ENCODE data around the gene AKAP11.

Gene AKAP11

DNA sequence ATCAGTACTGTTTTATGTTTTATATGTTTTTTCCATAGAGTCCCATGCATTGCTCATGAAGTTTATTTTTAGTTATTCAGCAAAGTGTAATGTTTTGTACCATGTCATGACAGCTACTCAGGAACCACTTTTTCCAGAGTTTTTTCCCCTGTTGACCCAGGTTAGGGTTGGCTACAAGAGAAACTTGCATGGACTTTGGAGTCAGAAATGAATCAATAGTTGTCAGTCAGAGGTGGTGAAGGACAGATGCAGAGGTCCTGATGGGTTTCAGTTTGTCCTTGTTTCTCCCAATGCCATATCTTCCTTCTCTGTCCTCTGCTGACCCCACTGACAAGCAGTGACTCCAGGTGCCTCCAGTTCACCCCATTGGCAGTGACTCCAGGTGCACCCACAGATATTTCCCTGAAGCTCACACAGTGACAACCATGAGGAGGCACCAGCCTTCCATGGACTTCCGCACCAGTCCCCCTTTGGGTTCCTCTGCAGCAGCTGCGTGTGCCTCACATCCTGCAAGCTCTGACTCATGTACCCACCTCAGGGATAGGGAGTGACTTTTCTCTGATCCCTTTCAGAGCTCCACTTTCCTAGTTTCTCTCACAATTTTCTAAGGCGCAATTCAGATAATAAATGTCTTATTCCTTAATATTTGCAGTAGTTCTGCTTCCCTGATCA is 92.1 kb downstream of the AKAP11 start:
- no peaks in the 10 kb centered on the region for H3K36me3 ChIP-seq (ENCODE audit: insufficient read depth, insufficient read length, low read length)
- no peaks in the 10 kb centered on the region for H3K9me3 ChIP-seq (ENCODE audit: insufficient read depth, low read length)
- no peak overlapping the region for H3K9ac ChIP-seq (ENCODE audit: insufficient read length, low read depth)
- no peak for DNase-seq (ENCODE audit: low read depth, low spot score)
- no peaks in the 10 kb centered on the region for H3K27me3 ChIP-seq (ENCODE audit: insufficient read depth, insufficient read length)
- TF ChIP-seq ZNF274 (IDR thresholded peaks at IDR 0.05; ENCODE audit: low read depth, low read length) (no peak), SUZ12 (IDR thresholded peaks at IDR 0.05; ENCODE audit: extremely low read depth, insufficient read depth, insufficient read length) (no peak), YY1 (IDR thresholded peaks at IDR 0.05; ENCODE audit: insufficient read depth, insufficient read length) (no peak)
- H3K4me1 ChIP-seq (ENCODE audit: insufficient read depth, insufficient read length), result no peaks in the 10 kb centered on the region
- H3K4me3 ChIP-seq (ENCODE audit: insufficient read length, low read depth), result no peak overlapping the region

DNA sequence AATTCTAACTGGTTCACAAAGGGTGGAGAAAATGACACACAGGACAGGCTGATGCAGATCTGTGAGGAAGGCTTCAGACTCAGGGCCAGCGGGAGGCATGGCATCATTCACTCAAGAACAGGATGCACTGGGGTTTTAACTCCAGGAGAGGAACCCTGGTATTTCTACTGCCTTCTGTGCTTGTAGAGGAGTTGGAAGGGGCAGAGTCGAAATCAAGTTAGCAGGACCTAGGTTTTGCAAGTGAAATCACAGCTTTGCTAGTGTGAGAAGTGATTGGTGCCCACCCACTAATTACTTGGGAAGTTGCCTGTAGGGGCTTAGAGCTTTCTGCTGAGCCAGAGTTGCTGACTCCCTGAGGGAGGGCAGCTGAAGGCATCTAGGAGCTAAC is 92.7 kb downstream of the AKAP11 start:
- no peaks in the 10 kb centered on the region for H3K4me1 ChIP-seq (ENCODE audit: insufficient read depth, insufficient read length)
- H3K36me3 ChIP-seq (ENCODE audit: insufficient read depth, insufficient read length, low read length), result no peaks in the 10 kb centered on the region
- DNase-seq (ENCODE audit: low read depth, low spot score), result no peak
- no peaks in the 10 kb centered on the region for H3K9me3 ChIP-seq (ENCODE audit: insufficient read depth, low read length)
- TF ChIP-seq YY1 (IDR thresholded peaks at IDR 0.05; ENCODE audit: insufficient read depth, insufficient read length) (no peak), SUZ12 (IDR thresholded peaks at IDR 0.05; ENCODE audit: extremely low read depth, insufficient read depth, insufficient read length) (no peak)
- H3K4me3 ChIP-seq (ENCODE audit: insufficient read length, low read depth), result no peak overlapping the region
- no peak overlapping the region for H3K9ac ChIP-seq (ENCODE audit: insufficient read length, low read depth)
- H3K27me3 ChIP-seq (ENCODE audit: insufficient read depth, insufficient read length), result no peaks in the 10 kb centered on the region

DNA sequence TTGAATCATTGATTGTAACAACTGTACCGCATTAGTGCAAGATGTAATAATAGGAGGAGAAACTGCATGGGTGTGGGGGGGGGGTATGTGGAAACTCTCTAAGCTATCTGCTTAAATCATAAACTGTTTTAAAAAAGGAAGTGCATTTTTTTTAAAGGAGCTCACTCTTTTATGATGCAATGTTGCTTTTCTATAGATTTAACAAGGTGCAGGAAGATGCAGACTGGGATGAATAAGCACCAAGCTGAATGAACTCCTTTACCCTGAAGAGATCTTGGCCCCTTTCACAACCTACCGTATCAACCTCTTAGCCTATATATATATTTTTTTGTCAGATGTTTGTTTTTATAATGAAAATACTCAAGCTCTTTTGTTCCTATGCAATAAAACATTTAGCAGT is 95.9 kb downstream of the AKAP11 start:
- Histone ChIP-seq H3K27me3 (ENCODE audit: insufficient read depth, insufficient read length) (no peaks in the 10 kb centered on the region), H3K4me1 (ENCODE audit: insufficient read depth, insufficient read length) (no peaks in the 10 kb centered on the region), H3K9ac (ENCODE audit: insufficient read length, low read depth) (no peak overlapping the region), H3K36me3 (ENCODE audit: insufficient read depth, insufficient read length, low read length) (no peaks in the 10 kb centered on the region), H3K9me3 (ENCODE audit: insufficient read depth, low read length) (no peaks in the 10 kb centered on the region), H3K4me3 (ENCODE audit: insufficient read length, low read depth) (no peak overlapping the region)
- DNase-seq (ENCODE audit: low read depth, low spot score), result no peak
- TF ChIP-seq ZNF274 (IDR thresholded peaks at IDR 0.05; ENCODE audit: low read depth, low read length), result no peak

DNA sequence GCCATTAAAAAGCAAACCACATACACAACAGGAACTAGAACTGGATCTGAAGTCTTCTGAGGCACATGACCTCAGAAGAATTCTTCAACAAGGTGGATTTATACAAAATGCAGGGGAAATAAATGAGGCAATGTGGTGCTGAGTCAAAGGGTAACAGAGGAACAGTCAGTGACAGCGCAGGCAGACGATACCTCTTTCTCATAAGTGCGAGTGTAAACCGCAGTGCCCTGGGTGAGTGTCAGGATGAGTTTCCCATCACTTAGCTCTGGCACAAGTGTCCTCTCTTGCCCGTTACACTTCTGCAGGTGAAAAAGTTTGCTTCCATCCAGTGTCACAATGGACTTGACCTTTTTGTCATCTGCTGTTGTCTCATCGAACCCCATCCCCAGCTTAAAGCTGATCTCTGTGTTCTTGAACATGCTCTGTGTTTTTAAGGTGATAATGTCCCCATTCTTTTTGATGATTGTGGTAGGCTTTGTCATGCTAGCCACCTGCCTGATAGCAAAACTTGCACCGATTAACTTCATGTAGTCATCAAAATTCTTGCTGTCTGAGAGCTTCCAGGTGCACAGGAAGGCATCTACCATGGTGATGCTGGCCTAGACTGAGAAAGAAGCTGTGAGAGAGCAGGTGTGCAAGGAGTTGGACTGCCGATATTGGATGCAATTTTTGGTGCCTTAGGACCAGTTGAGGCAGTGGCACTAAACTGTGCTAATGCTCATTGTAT is 97.3 kb downstream of the AKAP11 start:
- no peaks in the 10 kb centered on the region for H3K36me3 ChIP-seq (ENCODE audit: insufficient read depth, insufficient read length, low read length)
- H3K9me3 ChIP-seq (ENCODE audit: insufficient read depth, low read length), result no peaks in the 10 kb centered on the region
- H3K4me3 ChIP-seq (ENCODE audit: insufficient read length, low read depth), result no peak overlapping the region
- H3K27me3 ChIP-seq (ENCODE audit: insufficient read depth, insufficient read length), result no peaks in the 10 kb centered on the region
- DNase-seq (ENCODE audit: low read depth, low spot score), result no peak
- TF ChIP-seq YY1 (IDR thresholded peaks at IDR 0.05; ENCODE audit: insufficient read depth, insufficient read length), result no peak
- no peak for TF ChIP-seq SUZ12 (IDR thresholded peaks at IDR 0.05; ENCODE audit: extremely low read depth, insufficient read depth, insufficient read length)
- no peak for TF ChIP-seq ZNF274 (IDR thresholded peaks at IDR 0.05; ENCODE audit: low read depth, low read length)
- H3K9ac ChIP-seq (ENCODE audit: insufficient read length, low read depth), result no peak overlapping the region
- H3K4me1 ChIP-seq (ENCODE audit: insufficient read depth, insufficient read length), result no peaks in the 10 kb centered on the region

DNA sequence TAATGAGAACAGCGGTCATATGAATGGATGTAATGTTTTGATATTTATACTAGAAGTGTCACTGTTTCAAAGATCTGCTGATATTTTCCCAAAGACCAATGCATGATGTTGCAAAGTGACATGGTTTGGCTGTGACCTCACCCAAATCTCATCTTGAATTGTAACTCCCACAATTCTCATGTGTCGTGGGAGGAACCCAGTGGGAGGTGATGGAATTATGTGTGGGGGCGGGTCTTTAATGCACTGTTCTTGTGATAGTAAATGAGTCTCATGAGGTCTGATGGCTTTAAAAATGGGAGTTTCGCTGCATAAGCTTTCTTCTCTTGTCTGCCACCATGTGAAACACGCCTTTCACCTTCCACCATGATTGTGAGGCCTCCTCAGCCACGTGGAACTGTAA is 98.3 kb downstream of the AKAP11 start:
- TF ChIP-seq YY1 (IDR thresholded peaks at IDR 0.05; ENCODE audit: insufficient read depth, insufficient read length), result no peak
- TF ChIP-seq ZNF274 (IDR thresholded peaks at IDR 0.05; ENCODE audit: low read depth, low read length), result no peak
- TF ChIP-seq SUZ12 (IDR thresholded peaks at IDR 0.05; ENCODE audit: extremely low read depth, insufficient read depth, insufficient read length), result no peak
- H3K4me3 ChIP-seq (ENCODE audit: insufficient read length, low read depth), result no peak overlapping the region
- no peak for DNase-seq (ENCODE audit: low read depth, low spot score)
- no peaks in the 10 kb centered on the region for H3K9me3 ChIP-seq (ENCODE audit: insufficient read depth, low read length)
- no peak overlapping the region for H3K9ac ChIP-seq (ENCODE audit: insufficient read length, low read depth)
- H3K36me3 ChIP-seq (ENCODE audit: insufficient read depth, insufficient read length, low read length), result no peaks in the 10 kb centered on the region
- no peaks in the 10 kb centered on the region for H3K4me1 ChIP-seq (ENCODE audit: insufficient read depth, insufficient read length)
- no peaks in the 10 kb centered on the region for H3K27me3 ChIP-seq (ENCODE audit: insufficient read depth, insufficient read length)
